Measurements from ENCODE around the gene TNFRSF12A. TPM values are rescaled to one million over a fixed set of nuclear protein-coding genes. Genes with fewer than 3 reads are reported as not detected.

Gene TNFRSF12A
- total and polyA plus RNA-seq, 4 donors, result 60.4 to 271 (median 95.7) TPM

DNA sequence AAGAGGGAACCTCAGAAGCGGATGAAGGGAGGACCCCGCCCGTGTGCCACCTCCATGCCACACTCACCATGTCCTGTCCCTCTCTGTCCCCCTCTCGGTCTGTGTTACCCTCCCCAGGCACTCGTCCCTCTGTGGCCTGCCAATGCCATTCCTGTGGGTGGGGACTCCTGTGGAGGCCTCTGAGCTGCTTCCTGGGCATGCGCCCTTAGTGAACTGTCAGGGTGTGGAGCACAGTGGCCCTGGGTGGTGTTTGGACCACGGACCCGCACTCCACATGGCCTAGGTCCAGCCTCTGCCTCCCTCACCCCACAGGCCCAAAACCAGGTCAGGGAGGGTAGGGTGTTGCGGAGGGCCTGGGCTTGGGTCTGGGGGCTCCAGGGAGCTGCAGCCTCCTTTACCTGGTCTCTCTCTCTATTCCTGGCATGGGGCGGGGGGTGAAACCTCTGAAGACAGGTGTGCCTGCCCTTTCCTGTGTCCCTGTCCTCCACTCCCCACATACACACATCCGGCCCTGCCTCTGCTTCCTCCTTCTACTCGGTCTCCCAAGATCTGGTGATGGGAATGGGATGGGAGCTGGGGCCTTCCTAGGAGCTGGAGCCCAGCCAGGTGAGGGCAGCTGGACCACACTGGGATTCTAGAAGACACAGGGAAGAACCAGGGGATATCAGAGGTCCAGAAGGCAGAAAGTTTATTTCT is 28.5 kb upstream of the TNFRSF12A start:
- Histone ChIP-seq H3K36me3 (ENCODE audit: control insufficient read depth in 1 of 2, insufficient read depth in 2 of 2, low read length in 1 of 2) (no peaks in the 10 kb centered on the region), H3K4me1 (ENCODE audit: control insufficient read depth in 1 of 2, insufficient read depth in 2 of 2, low read length in 2 of 2) (no peaks in the 10 kb centered on the region), H3K27ac (ENCODE audit: low read depth in 1 of 2, low read length in 2 of 2) (no peak overlapping the region), H3K27me3 (ENCODE audit: control insufficient read depth in 1 of 2, insufficient read depth in 2 of 2, low read length in 1 of 2) (no peaks in the 10 kb centered on the region), H3K9me3 (ENCODE audit: control insufficient read depth, low read length) (no peaks in the 10 kb centered on the region), H3K4me3 (ENCODE audit: low read length in 2 of 2) (no peak overlapping the region)
- DNase-seq (no peak), ATAC-seq (ENCODE audit: low FRiP score) (no peak)
- WGBS, 2 donors, result 90 to 92% methylated on average over 12 of the region's 12 CpGs
- intact Hi-C loops (cut with DNase I), result no loop called here

DNA sequence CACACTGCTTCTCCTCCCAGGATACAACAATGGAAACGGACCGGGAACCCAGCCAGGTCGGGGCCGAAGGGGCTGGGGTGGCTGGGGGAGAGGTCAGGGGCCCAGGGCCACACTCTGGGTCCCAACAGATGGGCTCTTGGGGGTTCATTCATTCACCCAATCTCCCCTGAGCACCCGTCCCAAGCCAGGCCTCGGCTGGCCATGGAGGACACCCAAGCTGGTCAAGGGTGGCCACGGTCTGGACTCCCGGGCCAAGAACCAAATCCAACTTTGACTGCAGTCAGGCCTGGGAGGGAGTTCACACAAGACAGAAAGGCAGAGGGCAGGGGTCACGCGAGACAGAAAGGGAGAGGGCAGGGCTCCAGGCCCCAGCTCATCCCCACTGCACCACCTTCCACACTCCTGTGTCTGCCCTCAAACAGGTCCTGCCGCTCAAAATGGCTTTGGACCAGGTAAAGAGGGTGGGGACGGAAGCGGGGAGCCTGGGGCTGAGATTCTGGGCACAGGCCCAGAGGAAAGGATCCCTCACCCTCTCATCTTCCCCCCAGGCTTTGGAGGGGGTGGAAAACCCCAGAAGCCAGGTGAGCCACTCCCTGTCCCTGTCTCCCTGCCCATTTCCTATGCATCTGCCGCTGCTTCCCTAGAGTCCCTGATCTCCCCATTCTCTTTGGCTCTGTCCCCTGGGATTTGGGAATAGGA is 27.6 kb upstream of the TNFRSF12A start:
- H3K36me3 ChIP-seq (ENCODE audit: control insufficient read depth in 1 of 2, insufficient read depth in 2 of 2, low read length in 1 of 2), result no peaks in the 10 kb centered on the region
- H3K9me3 ChIP-seq (ENCODE audit: control insufficient read depth, low read length), result no peaks in the 10 kb centered on the region
- H3K27ac ChIP-seq (ENCODE audit: low read depth in 1 of 2, low read length in 2 of 2), result no peak overlapping the region
- DNase-seq (no peak), ATAC-seq (ENCODE audit: low FRiP score) (no peak)
- H3K4me1 ChIP-seq (ENCODE audit: control insufficient read depth in 1 of 2, insufficient read depth in 2 of 2, low read length in 2 of 2), result no peaks in the 10 kb centered on the region
- 88 to 92% methylated on average over 14 of the region's 14 CpGs for WGBS, 2 donors
- intact Hi-C loops (cut with DNase I), result no loop called here
- H3K4me3 ChIP-seq (ENCODE audit: low read length in 2 of 2), result no peak overlapping the region
- no peaks in the 10 kb centered on the region for H3K27me3 ChIP-seq (ENCODE audit: control insufficient read depth in 1 of 2, insufficient read depth in 2 of 2, low read length in 1 of 2)

DNA sequence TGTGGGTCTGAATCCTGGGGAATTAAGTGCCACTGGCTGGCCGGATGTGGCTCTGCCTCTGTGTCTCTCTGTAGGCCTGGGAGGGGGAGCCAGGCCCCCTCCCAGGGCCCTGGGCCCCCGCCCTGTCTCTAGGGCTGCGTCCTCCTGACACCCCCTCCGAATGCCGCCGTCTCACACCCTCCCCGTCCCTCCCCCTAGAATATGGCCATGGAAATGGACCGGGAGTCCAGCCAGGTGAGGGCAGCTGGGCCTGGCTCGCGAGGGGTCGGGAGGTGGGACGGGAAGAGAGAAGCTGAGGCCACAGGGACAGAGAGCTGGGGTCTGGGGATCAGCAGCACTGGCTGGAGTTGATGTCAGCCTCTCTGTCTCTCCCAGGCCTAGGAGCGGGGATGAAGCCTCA is 23.9 kb upstream of the TNFRSF12A start:
- Histone ChIP-seq H3K4me3 (ENCODE audit: low read length in 2 of 2) (no peak overlapping the region), H3K27ac (ENCODE audit: low read depth in 1 of 2, low read length in 2 of 2) (no peak overlapping the region), H3K36me3 (ENCODE audit: control insufficient read depth in 1 of 2, insufficient read depth in 2 of 2, low read length in 1 of 2) (no peaks in the 10 kb centered on the region), H3K4me1 (ENCODE audit: control insufficient read depth in 1 of 2, insufficient read depth in 2 of 2, low read length in 2 of 2) (no peaks in the 10 kb centered on the region), H3K27me3 (ENCODE audit: control insufficient read depth in 1 of 2, insufficient read depth in 2 of 2, low read length in 1 of 2) (no peaks in the 10 kb centered on the region), H3K9me3 (ENCODE audit: control insufficient read depth, low read length) (no peaks in the 10 kb centered on the region)
- DNase-seq (no peak), ATAC-seq (ENCODE audit: low FRiP score) (no peak)
- intact Hi-C loops (cut with DNase I), result no loop called here
- WGBS, 2 donors, result 74 to 81% methylated on average over 13 of the region's 13 CpGs

DNA sequence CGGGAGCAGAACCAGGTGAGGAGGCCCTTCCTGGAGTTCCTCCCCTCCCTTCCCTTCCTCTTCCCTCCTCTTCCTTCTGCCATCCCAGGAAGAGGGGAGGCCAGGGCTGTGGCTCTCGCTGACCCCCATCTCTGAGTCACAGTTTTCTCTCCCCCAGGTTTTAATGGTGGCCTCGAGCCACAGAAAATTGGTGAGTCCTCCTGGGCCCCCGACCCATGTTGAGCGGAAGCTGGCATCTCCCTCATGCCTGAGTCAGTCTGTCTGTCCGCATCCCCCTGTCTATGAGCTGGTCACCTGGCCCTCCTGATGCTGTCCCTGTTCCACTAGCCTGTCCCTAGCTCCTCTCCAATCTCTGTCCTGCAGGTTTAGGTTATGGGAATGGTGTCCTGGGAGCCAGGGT is 20.2 kb upstream of the TNFRSF12A start:
- Histone ChIP-seq H3K27me3 (ENCODE audit: control insufficient read depth in 1 of 2, insufficient read depth in 2 of 2, low read length in 1 of 2) (no peaks in the 10 kb centered on the region), H3K36me3 (ENCODE audit: control insufficient read depth in 1 of 2, insufficient read depth in 2 of 2, low read length in 1 of 2) (no peaks in the 10 kb centered on the region), H3K4me1 (ENCODE audit: control insufficient read depth in 1 of 2, insufficient read depth in 2 of 2, low read length in 2 of 2) (no peaks in the 10 kb centered on the region), H3K27ac (ENCODE audit: low read depth in 1 of 2, low read length in 2 of 2) (no peak overlapping the region), H3K4me3 (ENCODE audit: low read length in 2 of 2) (no peak overlapping the region), H3K9me3 (ENCODE audit: control insufficient read depth, low read length) (no peaks in the 10 kb centered on the region)
- no peak for DNase-seq
- WGBS, 2 donors, result 88 to 91% methylated on average over 5 to 6 of the region's 6 CpGs
- intact Hi-C loops (cut with DNase I), result no loop called here
- ATAC-seq (ENCODE audit: low FRiP score), result no peak

DNA sequence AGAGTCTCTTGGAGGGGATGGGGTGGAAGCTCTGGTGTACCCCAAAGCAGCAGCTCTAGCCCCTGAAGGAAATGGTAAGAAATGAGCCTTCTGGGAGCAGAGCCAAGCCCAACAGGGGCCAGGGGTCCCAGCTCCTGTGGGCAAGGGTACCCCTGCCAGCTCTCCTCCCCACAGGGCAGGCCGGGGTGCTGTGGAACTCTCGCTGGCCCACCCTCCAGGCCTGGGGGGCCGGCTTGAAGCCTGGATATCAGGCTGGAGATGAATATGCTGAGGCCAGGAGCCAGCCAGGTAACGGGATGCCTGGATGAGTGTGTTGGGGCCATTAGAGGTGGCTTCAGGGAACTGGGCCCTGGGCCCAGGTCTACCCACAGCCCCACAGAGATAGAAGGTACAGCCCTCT is 19.6 kb upstream of the TNFRSF12A start:
- H3K4me3 ChIP-seq (ENCODE audit: low read length in 2 of 2), result no peak overlapping the region
- 80 to 89% methylated on average over 4 of the region's 4 CpGs for WGBS, 2 donors
- no peaks in the 10 kb centered on the region for H3K4me1 ChIP-seq (ENCODE audit: control insufficient read depth in 1 of 2, insufficient read depth in 2 of 2, low read length in 2 of 2)
- DNase-seq (no peak), ATAC-seq (ENCODE audit: low FRiP score) (no peak)
- no peaks in the 10 kb centered on the region for H3K36me3 ChIP-seq (ENCODE audit: control insufficient read depth in 1 of 2, insufficient read depth in 2 of 2, low read length in 1 of 2)
- no peak overlapping the region for H3K27ac ChIP-seq (ENCODE audit: low read depth in 1 of 2, low read length in 2 of 2)
- intact Hi-C loops (cut with DNase I), result no loop called here
- no peaks in the 10 kb centered on the region for H3K27me3 ChIP-seq (ENCODE audit: control insufficient read depth in 1 of 2, insufficient read depth in 2 of 2, low read length in 1 of 2)
- no peaks in the 10 kb centered on the region for H3K9me3 ChIP-seq (ENCODE audit: control insufficient read depth, low read length)

DNA sequence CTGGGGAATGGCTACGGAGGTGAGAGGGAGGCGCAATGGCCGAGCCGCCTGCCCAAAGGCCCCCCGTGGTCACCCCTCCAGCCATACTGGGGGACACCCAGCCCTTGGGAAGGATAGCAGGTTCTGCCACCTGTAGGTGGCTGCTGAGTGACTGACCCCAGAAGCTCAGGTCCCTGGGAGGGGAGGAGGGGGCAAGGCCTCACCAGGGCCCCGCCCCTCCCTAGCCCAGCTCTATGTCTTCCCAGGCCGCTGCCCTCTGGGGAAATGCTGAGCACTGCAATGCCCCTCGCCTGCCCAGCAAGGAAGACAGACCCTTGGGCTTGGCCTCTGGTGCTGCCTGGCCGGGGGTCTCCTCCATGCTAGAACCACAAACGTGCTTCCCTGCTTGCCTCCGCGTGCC is 18.9 kb upstream of the TNFRSF12A start:
- Histone ChIP-seq H3K27me3 (ENCODE audit: control insufficient read depth in 1 of 2, insufficient read depth in 2 of 2, low read length in 1 of 2) (no peaks in the 10 kb centered on the region), H3K27ac (ENCODE audit: low read depth in 1 of 2, low read length in 2 of 2) (no peak overlapping the region), H3K9me3 (ENCODE audit: control insufficient read depth, low read length) (no peaks in the 10 kb centered on the region), H3K4me1 (ENCODE audit: control insufficient read depth in 1 of 2, insufficient read depth in 2 of 2, low read length in 2 of 2) (no peaks in the 10 kb centered on the region), H3K4me3 (ENCODE audit: low read length in 2 of 2) (no peak overlapping the region), H3K36me3 (ENCODE audit: control insufficient read depth in 1 of 2, insufficient read depth in 2 of 2, low read length in 1 of 2) (no peaks in the 10 kb centered on the region)
- no peak for ATAC-seq (ENCODE audit: low FRiP score)
- WGBS, 2 donors, result 76 to 80% methylated on average over 12 of the region's 12 CpGs
- no peak for DNase-seq
- intact Hi-C loops (cut with DNase I), result no loop called here

DNA sequence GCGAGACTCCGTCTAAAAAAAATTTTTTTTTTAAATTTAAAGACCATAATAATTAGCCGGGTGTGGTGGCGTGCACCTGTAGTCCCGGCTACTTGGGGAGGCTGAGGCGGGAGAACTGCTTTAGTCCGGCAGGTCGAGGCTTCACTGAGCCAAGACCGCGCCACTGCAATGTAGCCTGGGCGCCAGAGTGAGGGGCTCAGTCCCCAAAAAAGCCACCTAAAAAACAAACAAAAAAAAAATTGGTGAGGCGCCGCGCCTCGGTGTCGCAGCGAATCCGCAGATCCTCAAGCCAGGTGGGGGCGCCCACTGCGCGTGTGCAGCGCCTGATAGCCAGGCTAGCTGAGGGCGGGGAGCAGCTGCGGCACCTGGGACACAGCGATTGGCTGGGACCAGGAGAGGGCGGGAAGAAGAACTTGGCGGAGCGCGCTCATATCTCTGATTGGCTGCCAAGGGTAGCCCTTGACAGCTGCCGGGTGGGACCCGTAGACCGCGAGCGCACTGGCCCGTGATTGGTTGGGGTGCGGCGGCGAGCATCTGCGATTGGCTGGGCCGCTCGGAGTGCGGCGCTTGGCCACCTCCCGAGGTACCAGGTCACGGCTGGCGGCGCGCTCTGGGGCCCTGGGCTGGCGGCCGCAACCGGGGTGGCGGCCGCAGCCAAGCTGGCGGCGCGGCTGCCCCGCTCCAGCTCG is 16.4 kb upstream of the TNFRSF12A start:
- Histone ChIP-seq H3K4me1 (ENCODE audit: control insufficient read depth in 1 of 2, insufficient read depth in 2 of 2, low read length in 2 of 2) (no peaks in the 10 kb centered on the region), H3K36me3 (ENCODE audit: control insufficient read depth in 1 of 2, insufficient read depth in 2 of 2, low read length in 1 of 2) (no peaks in the 10 kb centered on the region), H3K4me3 (ENCODE audit: low read length in 2 of 2) (peak overlapping the region in 1 of 2 donors; percentile 36), H3K27me3 (ENCODE audit: control insufficient read depth in 1 of 2, insufficient read depth in 2 of 2, low read length in 1 of 2) (no peaks in the 10 kb centered on the region), H3K27ac (ENCODE audit: low read depth in 1 of 2, low read length in 2 of 2) (no peak overlapping the region), H3K9me3 (ENCODE audit: control insufficient read depth, low read length) (no peaks in the 10 kb centered on the region)
- WGBS, 2 donors, result 8 to 11% methylated on average over 42 to 58 of the region's 58 CpGs
- DNase-seq (peak; percentile 98), ATAC-seq (ENCODE audit: low FRiP score) (peak; percentile 99)
- intact Hi-C loops (cut with DNase I), result no loop called here

DNA sequence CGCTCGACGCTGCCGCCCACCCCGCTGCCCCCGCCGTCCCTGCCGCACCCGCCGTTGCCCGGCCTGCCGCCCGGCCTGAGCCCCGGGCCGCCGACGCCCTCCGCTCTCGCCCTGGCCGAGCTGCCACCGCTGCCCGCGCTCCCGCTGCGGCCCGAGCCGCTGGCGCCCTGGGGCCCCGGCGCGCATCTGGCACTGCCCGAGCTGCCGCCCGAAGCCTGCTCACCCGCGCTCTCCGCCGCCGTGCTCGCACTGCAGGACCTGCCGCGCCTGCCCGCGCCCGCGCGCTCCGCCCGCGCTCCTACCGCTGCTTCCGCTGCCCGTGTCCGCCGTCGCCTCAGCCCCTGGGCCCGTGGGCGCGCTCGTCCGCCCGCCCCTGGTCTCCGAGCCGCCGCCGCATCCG is 15.8 kb upstream of the TNFRSF12A start:
- Histone ChIP-seq H3K36me3 (ENCODE audit: control insufficient read depth in 1 of 2, insufficient read depth in 2 of 2, low read length in 1 of 2) (no peaks in the 10 kb centered on the region), H3K4me3 (ENCODE audit: low read length in 2 of 2) (peak overlapping the region in 1 of 2 donors; percentile 36), H3K27ac (ENCODE audit: low read depth in 1 of 2, low read length in 2 of 2) (no peak overlapping the region), H3K4me1 (ENCODE audit: control insufficient read depth in 1 of 2, insufficient read depth in 2 of 2, low read length in 2 of 2) (no peaks in the 10 kb centered on the region), H3K9me3 (ENCODE audit: control insufficient read depth, low read length) (no peaks in the 10 kb centered on the region), H3K27me3 (ENCODE audit: control insufficient read depth in 1 of 2, insufficient read depth in 2 of 2, low read length in 1 of 2) (no peaks in the 10 kb centered on the region)
- intact Hi-C loops (cut with DNase I), result no loop called here
- ATAC-seq (ENCODE audit: low FRiP score) (no peak), DNase-seq (no peak)
- 0 to 1% methylated on average over 25 to 67 of the region's 67 CpGs for WGBS, 2 donors

All from aorta (tissue), 5 donors.